ENCODE data around the gene PTPRG.

GRCh38 chr3:61624300-61624699 is 62.9 kb downstream of the PTPRG start:
- TF ChIP-seq REST (IDR thresholded peaks at IDR 0.05; ENCODE audit: low read depth) (no peak), EP300 (IDR thresholded peaks at IDR 0.05; ENCODE audit: borderline replicate concordance) (no peak)
